Measurements from ENCODE around the gene TTC34. TPM values are rescaled to one million over a fixed set of nuclear protein-coding genes. Genes with fewer than 3 reads are reported as not detected.

The TTC34 gene
- total and polyA plus RNA-seq, 2 donors (not counting 1 experiment from before 2014, with no cell fraction given) = 0.05 to 0.17 TPM

GRCh38 chr1:2833454-2834145, 32.1 kb upstream of the TTC34 start:
- Histone ChIP-seq H3K36me3 (ENCODE audit: control insufficient read depth, insufficient read depth, low read length) (no peaks in the 10 kb centered on the region), H3K27ac (ENCODE audit: insufficient read depth, low read length) (no peak overlapping the region), H3K79me2 (ENCODE audit: control insufficient read depth, insufficient read depth, low read length) (no peaks in the 10 kb centered on the region), H3K4me1 (ENCODE audit: control insufficient read depth, extremely low read depth, insufficient read depth, low read length) (no peaks in the 10 kb centered on the region), H3K9ac (ENCODE audit: insufficient read depth, low read length) (no peak overlapping the region), H3K4me3 (replicated peaks in 1 of 4; ENCODE audit: control extremely low read depth in 1 of 4, insufficient read depth in 1 of 4, low read depth in 3 of 4, low read length in 4 of 4) (no peak overlapping the region), H4K20me1 (ENCODE audit: control insufficient read depth, extremely low read depth, insufficient read depth, low read length) (no peaks in the 10 kb centered on the region), H3K27me3 (ENCODE audit: control insufficient read depth, insufficient read depth, low read length) (no peaks in the 10 kb centered on the region), H3K9me3 (ENCODE audit: control insufficient read depth, insufficient read depth, low read depth, low read length) (no peaks in the 10 kb centered on the region), H3K4me2 (ENCODE audit: extremely low read depth, insufficient read depth, low read length) (no peak overlapping the region), H2AFZ (ENCODE audit: low read length) (no peak overlapping the region)
- TF ChIP-seq, protein P1, sequence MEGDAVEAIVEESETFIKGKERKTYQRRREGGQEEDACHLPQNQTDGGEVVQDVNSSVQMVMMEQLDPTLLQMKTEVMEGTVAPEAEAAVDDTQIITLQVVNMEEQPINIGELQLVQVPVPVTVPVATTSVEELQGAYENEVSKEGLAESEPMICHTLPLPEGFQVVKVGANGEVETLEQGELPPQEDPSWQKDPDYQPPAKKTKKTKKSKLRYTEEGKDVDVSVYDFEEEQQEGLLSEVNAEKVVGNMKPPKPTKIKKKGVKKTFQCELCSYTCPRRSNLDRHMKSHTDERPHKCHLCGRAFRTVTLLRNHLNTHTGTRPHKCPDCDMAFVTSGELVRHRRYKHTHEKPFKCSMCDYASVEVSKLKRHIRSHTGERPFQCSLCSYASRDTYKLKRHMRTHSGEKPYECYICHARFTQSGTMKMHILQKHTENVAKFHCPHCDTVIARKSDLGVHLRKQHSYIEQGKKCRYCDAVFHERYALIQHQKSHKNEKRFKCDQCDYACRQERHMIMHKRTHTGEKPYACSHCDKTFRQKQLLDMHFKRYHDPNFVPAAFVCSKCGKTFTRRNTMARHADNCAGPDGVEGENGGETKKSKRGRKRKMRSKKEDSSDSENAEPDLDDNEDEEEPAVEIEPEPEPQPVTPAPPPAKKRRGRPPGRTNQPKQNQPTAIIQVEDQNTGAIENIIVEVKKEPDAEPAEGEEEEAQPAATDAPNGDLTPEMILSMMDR (conservative IDR thresholded peaks at IDR 0.05 in 1 of 2, IDR thresholded peaks at IDR 0.05 in 1 of 2; ENCODE audit: low read depth in 1 of 2, low read length in 2 of 2) = no peak
- TF ChIP-seq EZH2 (IDR thresholded peaks at IDR 0.05; ENCODE audit: low read length, missing control alignments) = no peak
- DNase-seq (ENCODE audit: low read depth in 2 of 2) = no peak

DNA sequence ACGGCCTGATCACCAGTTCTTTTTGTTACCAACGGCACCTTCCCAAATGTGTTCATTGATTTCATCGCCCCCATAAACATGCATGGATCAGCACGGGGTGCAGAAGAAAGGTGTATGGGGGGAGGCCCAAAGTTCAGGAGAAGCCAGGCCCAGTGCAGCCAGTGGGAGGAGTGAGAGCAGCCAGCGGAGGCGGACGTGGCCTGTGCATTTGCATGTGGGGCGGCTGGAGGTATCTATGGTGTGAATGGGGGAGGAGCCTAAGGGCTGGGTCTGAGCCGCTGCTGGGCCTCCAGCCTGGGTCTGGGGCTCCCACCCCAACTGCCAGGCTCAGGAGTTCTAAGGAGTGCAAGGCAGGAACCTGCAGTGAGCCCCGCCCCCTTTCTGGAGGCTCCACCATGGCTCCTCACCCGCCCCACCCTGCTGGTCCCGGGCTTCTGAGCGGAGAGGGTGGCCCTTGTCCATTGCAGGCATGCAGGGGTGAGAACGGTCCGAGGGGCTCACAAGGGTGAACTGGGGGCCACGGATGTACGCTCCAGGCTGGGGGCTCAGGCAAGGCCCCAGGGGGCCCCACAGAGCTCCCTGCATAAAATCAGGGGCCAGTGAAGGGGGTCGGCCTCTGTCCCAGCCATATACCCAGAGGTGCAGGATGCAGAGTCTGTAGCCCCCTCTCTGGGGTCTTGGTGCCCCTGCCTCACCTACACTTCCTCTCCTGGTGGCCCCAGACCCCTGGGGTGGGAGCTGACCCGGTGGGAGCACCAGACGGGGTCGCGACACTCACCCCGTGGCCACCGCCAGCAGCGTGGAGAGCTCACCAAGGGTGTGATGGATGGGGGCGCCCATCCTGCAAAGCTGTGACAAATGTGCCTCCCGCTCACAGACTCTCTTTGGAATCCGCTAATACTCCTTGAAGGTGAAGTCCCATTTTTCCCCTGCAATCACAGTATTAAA, 31.3 kb upstream of the TTC34 start:
- H2AFZ ChIP-seq (ENCODE audit: low read length) = no peak overlapping the region
- H4K20me1 ChIP-seq (ENCODE audit: control insufficient read depth, extremely low read depth, insufficient read depth, low read length) = no peaks in the 10 kb centered on the region
- H3K9me3 ChIP-seq (ENCODE audit: control insufficient read depth, insufficient read depth, low read depth, low read length) = no peaks in the 10 kb centered on the region
- no peaks in the 10 kb centered on the region for H3K79me2 ChIP-seq (ENCODE audit: control insufficient read depth, insufficient read depth, low read length)
- no peak overlapping the region for H3K4me3 ChIP-seq (replicated peaks in 1 of 4; ENCODE audit: control extremely low read depth in 1 of 4, insufficient read depth in 1 of 4, low read depth in 3 of 4, low read length in 4 of 4)
- no peaks in the 10 kb centered on the region for H3K36me3 ChIP-seq (ENCODE audit: control insufficient read depth, insufficient read depth, low read length)
- no peaks in the 10 kb centered on the region for H3K27me3 ChIP-seq (ENCODE audit: control insufficient read depth, insufficient read depth, low read length)
- H3K4me1 ChIP-seq (ENCODE audit: control insufficient read depth, extremely low read depth, insufficient read depth, low read length) = no peaks in the 10 kb centered on the region
- no peak overlapping the region for H3K27ac ChIP-seq (ENCODE audit: insufficient read depth, low read length)
- H3K9ac ChIP-seq (ENCODE audit: insufficient read depth, low read length) = no peak overlapping the region
- DNase-seq (ENCODE audit: low read depth in 2 of 2) = no peak
- no peak overlapping the region for H3K4me2 ChIP-seq (ENCODE audit: extremely low read depth, insufficient read depth, low read length)
- no peak for TF ChIP-seq EZH2 (IDR thresholded peaks at IDR 0.05; ENCODE audit: low read length, missing control alignments)
- TF ChIP-seq, protein P1 (conservative IDR thresholded peaks at IDR 0.05 in 1 of 2, IDR thresholded peaks at IDR 0.05 in 1 of 2; ENCODE audit: low read depth in 1 of 2, low read length in 2 of 2) = no peak

DNA sequence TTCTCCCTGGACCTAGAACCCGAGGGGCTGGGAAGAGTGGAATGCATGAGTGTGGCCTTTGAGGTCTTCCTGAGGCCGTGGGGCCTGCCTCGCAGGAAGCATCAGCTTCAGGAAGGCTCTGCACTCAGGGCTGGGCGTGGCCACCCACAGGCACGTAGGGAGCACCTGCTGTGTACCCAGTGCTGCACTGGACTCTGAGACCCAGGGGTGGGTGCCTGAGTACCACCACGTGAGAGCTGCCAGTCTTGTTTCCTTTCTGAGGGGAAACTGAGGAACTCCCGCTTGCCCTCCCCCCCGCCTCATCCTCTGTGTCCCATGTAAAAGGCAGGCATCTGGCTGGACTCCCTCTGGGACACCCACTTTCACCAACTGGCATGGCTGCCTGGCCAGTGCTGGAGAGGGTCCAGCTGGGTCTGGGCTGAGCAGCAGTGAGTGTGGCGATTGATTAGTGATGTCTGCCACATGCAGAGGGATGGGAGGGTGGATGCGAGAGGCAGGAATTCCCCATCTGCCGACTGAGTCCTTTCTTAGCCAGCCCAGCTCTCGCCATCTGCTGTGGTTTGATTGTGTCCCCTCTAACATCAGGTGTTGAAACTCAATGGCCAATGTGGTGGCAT, 30.2 kb upstream of the TTC34 start:
- Histone ChIP-seq H3K4me2 (ENCODE audit: extremely low read depth, insufficient read depth, low read length) (no peak overlapping the region), H3K79me2 (ENCODE audit: control insufficient read depth, insufficient read depth, low read length) (no peaks in the 10 kb centered on the region), H4K20me1 (ENCODE audit: control insufficient read depth, extremely low read depth, insufficient read depth, low read length) (no peaks in the 10 kb centered on the region), H3K36me3 (ENCODE audit: control insufficient read depth, insufficient read depth, low read length) (no peaks in the 10 kb centered on the region), H3K9me3 (ENCODE audit: control insufficient read depth, insufficient read depth, low read depth, low read length) (no peaks in the 10 kb centered on the region), H3K27me3 (ENCODE audit: control insufficient read depth, insufficient read depth, low read length) (no peaks in the 10 kb centered on the region), H3K4me3 (replicated peaks in 1 of 4; ENCODE audit: control extremely low read depth in 1 of 4, insufficient read depth in 1 of 4, low read depth in 3 of 4, low read length in 4 of 4) (no peak overlapping the region), H3K4me1 (ENCODE audit: control insufficient read depth, extremely low read depth, insufficient read depth, low read length) (no peaks in the 10 kb centered on the region), H3K9ac (ENCODE audit: insufficient read depth, low read length) (no peak overlapping the region), H2AFZ (ENCODE audit: low read length) (no peak overlapping the region), H3K27ac (ENCODE audit: insufficient read depth, low read length) (no peak overlapping the region)
- TF ChIP-seq, protein P1 (conservative IDR thresholded peaks at IDR 0.05 in 1 of 2, IDR thresholded peaks at IDR 0.05 in 1 of 2; ENCODE audit: low read depth in 1 of 2, low read length in 2 of 2) = no peak
- TF ChIP-seq EZH2 (IDR thresholded peaks at IDR 0.05; ENCODE audit: low read length, missing control alignments) = no peak
- no peak for DNase-seq (ENCODE audit: low read depth in 2 of 2)

Data from fibroblast of lung (primary cell).